Activated CD4-positive, alpha-beta T cell treated with anti-CD3 and anti-CD28 coated beads, Interleukin-2, amount 10 ng/mL, durations not matched to agents 7 days and 5 days (primary cell): ENCODE measurements around the gene ASPHD2. TPM values are rescaled to one million over a fixed set of nuclear protein-coding genes. Genes with fewer than 3 reads are reported as not detected.
A peak's percentile ranks its signal among the peaks of the same experiment; 100 is the strongest.

Source experiments
- CTCF ChIA-PET: fragments of 350-600 bp; sonication (Branson Sonifier 250); formaldehyde crosslinking; loops from one replicate; lab custom pipeline; 2021; ENCODE audit warnings: antibody characterized with exemption; lab: Charles Lee
- POLR2A ChIA-PET: fragments of 350-600 bp; sonication (Branson Sonifier 250); formaldehyde crosslinking; loops from one replicate; lab custom pipeline; 2021; ENCODE audit warnings: antibody characterized with exemption; lab: Charles Lee
- DNase-seq: peaks from one replicate; pipeline ENCODE4 v3.0.0-alpha.2; 2020
- H3K27ac Mint-ChIP-seq: one replicate; pipeline ENCODE4 v1.8.0; 2021; ENCODE audit warnings: mild to moderate bottlenecking, moderate library complexity, mixed read lengths
- H3K27me3 Mint-ChIP-seq: one replicate; pipeline ENCODE4 v1.8.0; 2021; ENCODE audit warnings: mixed read lengths
- H3K36me3 Mint-ChIP-seq: one replicate; pipeline ENCODE4 v1.8.0; 2021; ENCODE audit warnings: low read depth, mixed read lengths
- H3K4me1 Mint-ChIP-seq: one replicate; pipeline ENCODE4 v1.8.0; 2021; ENCODE audit warnings: mixed read lengths
- H3K4me3 Mint-ChIP-seq: one replicate; pipeline ENCODE4 v1.8.0; 2021; ENCODE audit warnings: mild to moderate bottlenecking, moderate library complexity, mixed read lengths
- H3K9me3 Mint-ChIP-seq: one replicate; pipeline ENCODE4 v1.8.0; 2021; ENCODE audit warnings: mixed read lengths
- total RNA-seq, 2 experiments: library from RNA; stranded (reverse); gene quantifications; one replicate each; pipeline ENCODE4 v1.2.3, GENCODE V29; 2021

ASPHD2 gene
- total RNA-seq, 2 experiments from 2014 or later = 8.5 to 8.8 TPM

- Mint-ChIP-seq H3K9me3 (no peaks in the 10 kb centered on the region), H3K27me3 (no peaks in the 10 kb centered on the region), H3K4me3 (peak within 1 kb of the TSS; percentile 92), H3K27ac (peak within 1 kb of the TSS; percentile 97), H3K4me1 (peaks cover 68% of the 10 kb centered on the region), H3K36me3 (peaks cover 26% of the 10 kb centered on the region)
- CTCF ChIA-PET = interaction anchor here (0.5 to 4.5 kb wide), 8 partner anchors 11 to 195 kb away, joined by 3 to 23 read pairs (median 4); no protein-coding TSS in a partner anchor
- DNase-seq = peak; percentile 91
- POLR2A ChIA-PET = interaction anchor here (0.7 kb wide), 1 partner anchor 15 kb away, joined by 7 read pairs; no protein-coding TSS in a partner anchor
These were observed 54.6 kb downstream of the ASPHD2 start, which contains the start of the genes HPS4 and SRRD for GRCh38 chr22:26483439-26484359. HPS4 (minus strand) TSS chr22:26483783; CDS start chr22:26481762, 2,021 bp downstream. SRRD (plus strand) TSS chr22:26483877; CDS start chr22:26483891, 14 bp downstream.

GRCh38 chr22:26484360-26484706 is 55.3 kb downstream of the ASPHD2 start:
- H3K36me3 Mint-ChIP-seq = peaks cover 26% of the 10 kb centered on the region
- no peak for DNase-seq
- H3K4me1 Mint-ChIP-seq = peaks cover 61% of the 10 kb centered on the region

GRCh38 chr22:26485013-26485412 is 56.0 kb downstream of the ASPHD2 start:
- Mint-ChIP-seq H3K4me1 (peaks cover 55% of the 10 kb centered on the region), H3K36me3 (peaks cover 22% of the 10 kb centered on the region), H3K27ac (peak overlapping the region; percentile 61), H3K4me3 (peak overlapping the region; percentile 92), H3K27me3 (no peaks in the 10 kb centered on the region), H3K9me3 (no peaks in the 10 kb centered on the region)
- no peak for DNase-seq
- POLR2A ChIA-PET = no interaction called here
- CTCF ChIA-PET = interaction anchor here (1.4 to 4.5 kb wide), 4 partner anchors 10 to 38 kb away, joined by 3 to 23 read pairs (median 4); no protein-coding TSS in a partner anchor

More at GRCh38 chr22:26484360-26484706, 55.3 kb downstream of the ASPHD2 start:
- Mint-ChIP-seq H3K4me3 (peak overlapping the region; percentile 92), H3K9me3 (no peaks in the 10 kb centered on the region), H3K27ac (peak overlapping the region; percentile 97), H3K27me3 (no peaks in the 10 kb centered on the region)
- ChIA-PET POLR2A (interaction anchor here (0.7 kb wide), 1 partner anchor 15 kb away, joined by 7 read pairs; no protein-coding TSS in a partner anchor), CTCF (interaction anchor here (1.4 to 4.5 kb wide), 4 partner anchors 10 to 38 kb away, joined by 3 to 23 read pairs (median 4); no protein-coding TSS in a partner anchor)

- ChIA-PET POLR2A (no interaction called here), CTCF (no interaction called here)
- H3K9me3 Mint-ChIP-seq = no peaks in the 10 kb centered on the region
- no peak for DNase-seq
- no peaks in the 10 kb centered on the region for H3K27me3 Mint-ChIP-seq
- H3K27ac Mint-ChIP-seq = peak overlapping the region; percentile 10
- H3K4me3 Mint-ChIP-seq = peak overlapping the region; percentile 53
- H3K4me1 Mint-ChIP-seq = peaks cover 47% of the 10 kb centered on the region
- peaks cover 25% of the 10 kb centered on the region for H3K36me3 Mint-ChIP-seq
These were observed 56.8 kb downstream of the ASPHD2 start for GRCh38 chr22:26485806-26486390.

GRCh38 chr22:26486394-26486793 is 57.3 kb downstream of the ASPHD2 start:
- ChIA-PET CTCF (no interaction called here), POLR2A (no interaction called here)
- H3K4me3 Mint-ChIP-seq = no peak overlapping the region
- DNase-seq = no peak
- no peaks in the 10 kb centered on the region for H3K9me3 Mint-ChIP-seq
- peak overlapping the region; percentile 10 for H3K27ac Mint-ChIP-seq
- peaks cover 25% of the 10 kb centered on the region for H3K36me3 Mint-ChIP-seq
- H3K4me1 Mint-ChIP-seq = peaks cover 42% of the 10 kb centered on the region
- H3K27me3 Mint-ChIP-seq = no peaks in the 10 kb centered on the region

GRCh38 chr22:26487996-26488395 is 58.9 kb downstream of the ASPHD2 start:
- Mint-ChIP-seq H3K36me3 (peaks cover 34% of the 10 kb centered on the region), H3K27me3 (no peaks in the 10 kb centered on the region), H3K4me1 (peaks cover 26% of the 10 kb centered on the region), H3K27ac (no peak overlapping the region), H3K9me3 (no peaks in the 10 kb centered on the region), H3K4me3 (no peak overlapping the region)
- ChIA-PET CTCF (interaction anchor here (1.5 kb wide), 1 partner anchor 14 kb away, joined by 4 read pairs; no protein-coding TSS in a partner anchor), POLR2A (no interaction called here)
- DNase-seq = no peak

- Mint-ChIP-seq H3K27ac (no peak overlapping the region), H3K36me3 (peaks cover 47% of the 10 kb centered on the region), H3K4me3 (no peak overlapping the region), H3K27me3 (no peaks in the 10 kb centered on the region), H3K4me1 (peaks cover 30% of the 10 kb centered on the region), H3K9me3 (no peaks in the 10 kb centered on the region)
- POLR2A ChIA-PET = no interaction called here
- CTCF ChIA-PET = no interaction called here
- no peak for DNase-seq
These were observed 60.5 kb downstream of the ASPHD2 start for GRCh38 chr22:26489447-26490036.

- Mint-ChIP-seq H3K9me3 (no peaks in the 10 kb centered on the region), H3K36me3 (peaks cover 62% of the 10 kb centered on the region), H3K4me3 (no peak overlapping the region), H3K4me1 (peaks cover 12% of the 10 kb centered on the region), H3K27ac (no peak overlapping the region), H3K27me3 (no peaks in the 10 kb centered on the region)
- DNase-seq = no peak
- CTCF ChIA-PET = interaction anchor here (0.5 to 2.2 kb wide), 5 partner anchors 9 to 151 kb away, joined by 3 to 11 read pairs (median 4); no protein-coding TSS in a partner anchor
- POLR2A ChIA-PET = no interaction called here
These were observed 63.2 kb downstream of the ASPHD2 start for GRCh38 chr22:26492220-26492619.

GRCh38 chr22:26494506-26494905 is 65.4 kb downstream of the ASPHD2 start:
- Mint-ChIP-seq H3K4me1 (peaks cover 12% of the 10 kb centered on the region), H3K4me3 (no peak overlapping the region), H3K36me3 (peaks cover 58% of the 10 kb centered on the region), H3K27ac (no peak overlapping the region), H3K27me3 (no peaks in the 10 kb centered on the region), H3K9me3 (no peaks in the 10 kb centered on the region)
- POLR2A ChIA-PET = interaction anchor here (0.6 kb wide), 1 partner anchor 27 kb away, joined by 4 read pairs; no protein-coding TSS in a partner anchor
- DNase-seq = no peak
- CTCF ChIA-PET = interaction anchor here (0.7 to 1.7 kb wide), 4 partner anchors 8 to 171 kb away, joined by 3 to 6 read pairs (median 4); partner anchors contain the start of genes HPS4 and SRRD

Other genes starting within 250 kb of the ASPHD2 start
- 10 to 100 TPM; 32.0 to 35.3 TPM for gene HPS4, start 54.5 kb downstream of the ASPHD2 start, total RNA-seq
- gene SRRD, start 54.6 kb downstream of the ASPHD2 start, total RNA-seq = 10 to 100 TPM; 17.9 to 19.1 TPM
- gene TFIP11, start 83.2 kb downstream of the ASPHD2 start, total RNA-seq = 10 to 100 TPM; 52.5 to 58.5 TPM
- 10 to 100 TPM; 25.9 to 26.3 TPM for gene TPST2, start 160.9 kb downstream of the ASPHD2 start, total RNA-seq
- gene CRYBB1, start 188.8 kb downstream of the ASPHD2 start, total RNA-seq = not detected
- gene CRYBA4, start 192.7 kb downstream of the ASPHD2 start, total RNA-seq = not detected
- 10 to 100 TPM; 37.8 to 44.4 TPM for gene MIAT, start 228.3 kb downstream of the ASPHD2 start, total RNA-seq